VCaP (cell line): ENCODE data around the gene CERS6.

Experiments
- H3K27ac ChIP-seq: fragments of 450-650 bp; 2 replicates; pipeline ENCODE4 v1.5.1; 2017
- TF ChIP-seq, protein P1 (sequence below): fragments of 450-650 bp; conservative IDR thresholded peaks from 2 replicates; pipeline ENCODE4 v1.5.1; 2017; ENCODE audit warnings: mild to moderate bottlenecking, moderate library complexity

CERS6 gene

DNA sequence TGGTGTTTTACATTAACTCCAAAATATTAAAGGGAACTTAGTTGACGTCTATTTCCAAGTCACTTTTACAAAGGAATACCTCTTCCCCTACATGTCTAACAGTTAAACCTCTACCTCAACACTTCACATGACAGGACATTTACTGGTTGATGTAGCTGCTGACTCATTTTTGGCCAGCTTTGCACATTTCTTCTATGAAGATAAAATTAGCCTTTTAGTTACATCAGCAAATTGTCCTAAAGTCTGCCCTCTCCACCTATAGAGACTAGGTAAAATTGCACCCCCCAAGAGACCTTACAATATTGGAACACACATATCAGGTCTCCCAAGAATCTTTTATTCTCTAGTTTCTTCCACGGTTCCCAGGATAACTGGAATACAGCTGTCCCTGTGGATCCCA, 10.1 kb upstream of the CERS6 start:
- TF ChIP-seq, protein P1, sequence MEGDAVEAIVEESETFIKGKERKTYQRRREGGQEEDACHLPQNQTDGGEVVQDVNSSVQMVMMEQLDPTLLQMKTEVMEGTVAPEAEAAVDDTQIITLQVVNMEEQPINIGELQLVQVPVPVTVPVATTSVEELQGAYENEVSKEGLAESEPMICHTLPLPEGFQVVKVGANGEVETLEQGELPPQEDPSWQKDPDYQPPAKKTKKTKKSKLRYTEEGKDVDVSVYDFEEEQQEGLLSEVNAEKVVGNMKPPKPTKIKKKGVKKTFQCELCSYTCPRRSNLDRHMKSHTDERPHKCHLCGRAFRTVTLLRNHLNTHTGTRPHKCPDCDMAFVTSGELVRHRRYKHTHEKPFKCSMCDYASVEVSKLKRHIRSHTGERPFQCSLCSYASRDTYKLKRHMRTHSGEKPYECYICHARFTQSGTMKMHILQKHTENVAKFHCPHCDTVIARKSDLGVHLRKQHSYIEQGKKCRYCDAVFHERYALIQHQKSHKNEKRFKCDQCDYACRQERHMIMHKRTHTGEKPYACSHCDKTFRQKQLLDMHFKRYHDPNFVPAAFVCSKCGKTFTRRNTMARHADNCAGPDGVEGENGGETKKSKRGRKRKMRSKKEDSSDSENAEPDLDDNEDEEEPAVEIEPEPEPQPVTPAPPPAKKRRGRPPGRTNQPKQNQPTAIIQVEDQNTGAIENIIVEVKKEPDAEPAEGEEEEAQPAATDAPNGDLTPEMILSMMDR = no peak

DNA sequence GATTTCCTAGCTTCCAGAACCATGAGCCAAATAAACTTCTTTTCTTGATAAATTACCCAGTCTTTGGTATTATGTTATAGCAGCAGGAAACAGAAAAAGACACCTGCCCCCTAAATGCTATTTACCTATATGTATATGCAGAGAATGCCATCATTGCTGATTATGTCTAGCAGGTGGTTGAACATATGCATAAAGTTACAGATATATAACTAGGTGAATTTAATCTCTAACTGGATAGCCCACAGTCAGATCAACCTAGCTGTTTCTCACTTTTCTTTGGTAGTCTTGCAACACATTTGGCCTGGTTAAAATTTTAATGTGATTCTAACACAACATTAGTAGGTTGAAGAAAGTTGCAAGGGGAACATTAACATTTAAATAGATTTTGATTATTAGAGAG, 7.1 kb upstream of the CERS6 start:
- TF ChIP-seq, protein P1 = no peak
- H3K27ac ChIP-seq = no peak overlapping the region

More for the DNA sequence above, 10.1 kb upstream of the CERS6 start:
- no peak overlapping the region for H3K27ac ChIP-seq

DNA sequence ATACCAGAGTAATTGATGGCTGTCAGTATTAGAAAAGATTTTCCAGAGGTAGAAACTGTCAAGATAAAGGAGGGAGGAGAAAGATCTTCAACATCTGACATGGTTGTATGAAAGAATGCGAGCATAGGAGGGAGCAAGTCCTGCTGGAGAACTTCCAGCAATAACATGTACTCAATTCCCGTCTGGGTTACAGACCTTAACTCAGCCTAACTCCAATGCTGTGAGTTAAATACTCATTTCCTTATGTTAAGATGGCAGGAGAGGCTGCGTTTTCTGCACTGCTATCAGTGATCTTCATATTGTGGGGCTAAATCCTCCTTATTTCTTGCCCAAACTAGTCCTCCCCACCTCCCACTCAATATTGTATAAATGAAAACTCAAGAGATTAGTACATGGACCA, 6.7 kb upstream of the CERS6 start:
- H3K27ac ChIP-seq = no peak overlapping the region
- TF ChIP-seq, protein P1 = no peak

DNA sequence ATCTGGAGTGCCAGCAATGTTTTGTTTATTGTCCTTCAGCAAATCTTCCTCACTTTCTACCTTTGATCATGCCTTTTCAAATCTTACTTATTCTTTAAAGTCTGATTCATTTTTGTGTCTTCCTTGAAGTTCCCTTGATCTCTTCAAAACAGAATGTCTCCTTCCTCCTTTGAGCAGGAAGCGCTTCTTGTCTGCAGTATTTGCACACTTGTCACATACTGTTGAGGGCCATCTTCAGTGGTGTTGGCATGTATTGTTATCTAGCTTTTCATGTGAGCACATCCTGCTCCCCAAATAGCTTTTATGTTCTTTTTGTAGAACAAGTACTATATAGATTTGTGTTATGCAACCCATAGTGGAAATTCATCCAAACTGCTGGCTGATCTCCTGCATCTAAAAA, 5.9 kb upstream of the CERS6 start:
- H3K27ac ChIP-seq = no peak overlapping the region
- TF ChIP-seq, protein P1 = no peak

DNA sequence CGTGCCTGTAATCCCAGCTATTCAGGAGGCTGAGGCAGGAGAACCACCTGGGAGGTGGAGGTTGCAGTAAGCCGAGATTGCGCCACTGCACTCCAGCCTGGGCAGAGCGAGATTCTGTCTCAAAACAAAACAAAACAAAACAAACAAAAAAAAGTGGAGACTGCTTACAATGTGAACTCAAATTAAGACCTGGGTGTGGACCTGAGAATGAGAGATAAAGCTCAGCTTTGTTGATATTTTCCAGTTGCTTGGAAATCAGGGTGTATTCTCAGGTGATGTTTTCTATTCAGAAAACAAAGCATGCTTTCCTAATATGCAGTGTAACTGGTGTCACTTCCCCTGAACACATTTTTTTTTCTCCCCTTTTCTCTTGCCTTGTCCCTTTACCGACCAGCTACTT, 5.3 kb upstream of the CERS6 start:
- TF ChIP-seq, protein P1 = no peak
- no peak overlapping the region for H3K27ac ChIP-seq

DNA sequence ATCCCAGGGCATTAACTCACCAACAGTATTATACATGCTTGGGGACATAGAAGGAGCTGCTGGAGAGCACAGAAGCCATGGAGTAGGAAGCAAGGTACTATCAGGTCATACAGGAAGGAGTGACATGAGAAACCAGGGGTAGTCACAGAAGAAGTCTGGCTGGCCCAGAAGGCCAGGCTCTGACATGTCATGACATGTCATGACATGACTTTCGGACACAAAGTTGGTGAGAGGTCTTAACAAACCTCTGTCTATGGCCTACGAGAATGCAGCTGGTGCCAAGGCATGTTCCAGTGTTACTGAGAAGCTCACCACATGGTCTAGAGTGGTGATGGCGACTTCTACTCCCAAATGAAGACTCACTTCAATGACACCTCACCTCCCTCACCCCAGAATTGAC, 3.3 kb upstream of the CERS6 start:
- TF ChIP-seq, protein P1 = no peak
- H3K27ac ChIP-seq = no peak overlapping the region

DNA sequence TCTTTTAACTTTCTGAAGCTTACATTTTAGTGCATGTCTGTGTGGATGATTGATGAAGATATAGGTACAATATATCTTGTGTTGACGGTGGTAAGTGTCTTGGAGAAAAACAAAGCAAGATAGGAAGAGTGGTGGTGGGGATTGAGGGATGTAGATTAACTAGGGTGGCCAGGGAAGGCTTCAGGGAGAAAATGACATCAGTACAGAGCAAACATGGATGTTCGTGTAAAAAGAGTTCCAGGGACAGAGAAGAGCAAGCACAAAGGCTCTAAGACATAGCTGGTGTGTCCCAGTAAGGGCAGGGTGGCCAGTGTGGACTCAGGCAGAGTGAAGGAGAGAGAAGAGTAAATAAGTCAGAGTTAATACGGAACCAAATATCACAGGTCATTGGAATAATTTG, 2.7 kb upstream of the CERS6 start:
- TF ChIP-seq, protein P1 = no peak
- no peak overlapping the region for H3K27ac ChIP-seq
